Activated naive CD8-positive, alpha-beta T cell treated with anti-CD3 and anti-CD28 coated beads, Interleukin-2, amount 10 ng/mL, durations not matched to agents 7 days and 5 days (primary cell): Measurements from ENCODE around the gene IGF2R. TPM values are rescaled to one million over a fixed set of nuclear protein-coding genes. Genes with fewer than 3 reads are reported as not detected.
A peak's percentile ranks its signal among the peaks of the same experiment; 100 is the strongest.
"Not testable (repeated sequence)": the region's sequence is repeated elsewhere in the genome, so short reads cannot be mapped to it uniquely, and the experiment has no call there.

Source experiments
- ATAC-seq: fragments of 150-1000 bp; cut with Tn5 transposase; one replicate; pipeline ENCODE4 v1.10.0; 2021; ENCODE audit warnings: low read depth, moderate library complexity
- POLR2A ChIA-PET: fragments of 350-600 bp; sonication (Branson Sonifier 250); formaldehyde crosslinking; loops from one replicate; lab custom pipeline; 2021; ENCODE audit warnings: antibody characterized with exemption; lab: Charles Lee
- DNase-seq: peaks from one replicate; pipeline ENCODE4 v3.0.0; 2021
- H3K27ac Mint-ChIP-seq: one replicate; pipeline ENCODE4 v1.8.0; 2022; ENCODE audit warnings: mild to moderate bottlenecking, mixed read lengths
- H3K27me3 Mint-ChIP-seq: one replicate; pipeline ENCODE4 v1.8.0; 2022; ENCODE audit warnings: mild to moderate bottlenecking, moderate library complexity, mixed read lengths
- H3K36me3 Mint-ChIP-seq: one replicate; pipeline ENCODE4 v1.8.0; 2021; ENCODE audit warnings: mild to moderate bottlenecking, mixed read lengths
- H3K4me1 Mint-ChIP-seq: one replicate; pipeline ENCODE4 v1.8.0; 2021; ENCODE audit warnings: mixed read lengths
- H3K4me3 Mint-ChIP-seq: one replicate; pipeline ENCODE4 v1.8.0; 2022; ENCODE audit warnings: mild to moderate bottlenecking, moderate library complexity, mixed read lengths
- H3K9me3 Mint-ChIP-seq: one replicate; pipeline ENCODE4 v1.8.0; 2021; ENCODE audit warnings: mixed read lengths
- total RNA-seq, 2 experiments: library from RNA; stranded (reverse); gene quantifications; one replicate each; pipeline ENCODE4 v1.2.3, GENCODE V29; 2021

The IGF2R gene, protein sequence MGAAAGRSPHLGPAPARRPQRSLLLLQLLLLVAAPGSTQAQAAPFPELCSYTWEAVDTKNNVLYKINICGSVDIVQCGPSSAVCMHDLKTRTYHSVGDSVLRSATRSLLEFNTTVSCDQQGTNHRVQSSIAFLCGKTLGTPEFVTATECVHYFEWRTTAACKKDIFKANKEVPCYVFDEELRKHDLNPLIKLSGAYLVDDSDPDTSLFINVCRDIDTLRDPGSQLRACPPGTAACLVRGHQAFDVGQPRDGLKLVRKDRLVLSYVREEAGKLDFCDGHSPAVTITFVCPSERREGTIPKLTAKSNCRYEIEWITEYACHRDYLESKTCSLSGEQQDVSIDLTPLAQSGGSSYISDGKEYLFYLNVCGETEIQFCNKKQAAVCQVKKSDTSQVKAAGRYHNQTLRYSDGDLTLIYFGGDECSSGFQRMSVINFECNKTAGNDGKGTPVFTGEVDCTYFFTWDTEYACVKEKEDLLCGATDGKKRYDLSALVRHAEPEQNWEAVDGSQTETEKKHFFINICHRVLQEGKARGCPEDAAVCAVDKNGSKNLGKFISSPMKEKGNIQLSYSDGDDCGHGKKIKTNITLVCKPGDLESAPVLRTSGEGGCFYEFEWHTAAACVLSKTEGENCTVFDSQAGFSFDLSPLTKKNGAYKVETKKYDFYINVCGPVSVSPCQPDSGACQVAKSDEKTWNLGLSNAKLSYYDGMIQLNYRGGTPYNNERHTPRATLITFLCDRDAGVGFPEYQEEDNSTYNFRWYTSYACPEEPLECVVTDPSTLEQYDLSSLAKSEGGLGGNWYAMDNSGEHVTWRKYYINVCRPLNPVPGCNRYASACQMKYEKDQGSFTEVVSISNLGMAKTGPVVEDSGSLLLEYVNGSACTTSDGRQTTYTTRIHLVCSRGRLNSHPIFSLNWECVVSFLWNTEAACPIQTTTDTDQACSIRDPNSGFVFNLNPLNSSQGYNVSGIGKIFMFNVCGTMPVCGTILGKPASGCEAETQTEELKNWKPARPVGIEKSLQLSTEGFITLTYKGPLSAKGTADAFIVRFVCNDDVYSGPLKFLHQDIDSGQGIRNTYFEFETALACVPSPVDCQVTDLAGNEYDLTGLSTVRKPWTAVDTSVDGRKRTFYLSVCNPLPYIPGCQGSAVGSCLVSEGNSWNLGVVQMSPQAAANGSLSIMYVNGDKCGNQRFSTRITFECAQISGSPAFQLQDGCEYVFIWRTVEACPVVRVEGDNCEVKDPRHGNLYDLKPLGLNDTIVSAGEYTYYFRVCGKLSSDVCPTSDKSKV (N-terminal part only)
- total RNA-seq = 10 to 100 TPM; 75.0 to 77.7 TPM

DNA sequence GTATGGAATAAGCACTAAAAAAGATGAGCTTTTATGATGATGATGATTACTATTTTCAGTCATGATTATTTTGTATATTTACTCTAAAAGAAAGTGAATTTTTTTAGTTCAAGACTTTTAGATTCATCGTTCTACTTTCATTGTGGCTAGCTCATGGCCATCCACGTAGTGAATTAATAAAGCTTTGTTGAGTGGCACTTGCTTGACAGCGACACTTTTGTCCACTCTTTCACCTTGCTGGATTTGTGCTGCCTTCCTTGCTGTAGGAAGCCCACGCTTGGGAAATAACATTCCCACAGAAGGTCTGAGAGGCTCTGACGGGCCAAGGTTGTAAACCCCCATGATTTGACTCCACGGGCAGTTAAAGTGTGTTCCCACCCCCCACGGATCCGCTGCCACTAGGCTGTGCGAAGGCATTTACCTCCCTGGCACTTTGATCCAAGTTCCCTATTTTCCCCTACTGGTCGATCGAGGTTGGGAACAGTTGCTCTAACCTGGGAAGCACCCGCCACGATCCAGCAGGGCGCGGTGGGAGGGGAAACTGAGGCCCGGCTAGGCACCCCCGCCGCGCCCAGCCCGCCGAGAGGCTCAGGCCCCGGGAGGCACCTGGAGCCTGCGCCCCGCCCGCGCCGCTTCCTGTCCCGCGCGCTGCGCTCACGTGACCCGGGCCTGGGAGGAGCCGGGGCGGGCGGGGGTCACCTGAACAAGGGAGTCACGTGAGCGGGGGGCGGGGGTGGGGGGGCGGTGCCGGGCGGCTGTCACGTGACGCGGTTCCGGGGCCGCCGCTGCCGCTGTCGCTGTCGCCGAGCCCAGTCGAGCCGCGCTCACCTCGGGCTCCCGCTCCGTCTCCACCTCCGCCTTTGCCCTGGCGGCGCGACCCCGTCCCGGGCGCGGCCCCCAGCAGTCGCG is at the start of gene IGF2R:
IGF2R (plus strand) TSS at position 788 of the 909 bp plus-strand sequence. CDS start 165 bp downstream, outside the sequence.
- Mint-ChIP-seq H3K4me1 (peaks cover 32% of the 10 kb centered on the region), H3K4me3 (peak within 1 kb of the TSS; percentile 88), H3K36me3 (peaks cover 3% of the 10 kb centered on the region), H3K27me3 (peaks cover 6% of the 10 kb centered on the region), H3K27ac (peak within 1 kb of the TSS; percentile 89), H3K9me3 (no peaks in the 10 kb centered on the region)
- peak; percentile 89 for ATAC-seq
- DNase-seq = peak; percentile 97
- POLR2A ChIA-PET = interaction anchor here (0.8 to 2.8 kb wide), 9 partner anchors 10 to 242 kb away, joined by 3 to 20 read pairs (median 5); partner anchors contain the start of genes MRPL18, TCP1 and WTAP

DNA sequence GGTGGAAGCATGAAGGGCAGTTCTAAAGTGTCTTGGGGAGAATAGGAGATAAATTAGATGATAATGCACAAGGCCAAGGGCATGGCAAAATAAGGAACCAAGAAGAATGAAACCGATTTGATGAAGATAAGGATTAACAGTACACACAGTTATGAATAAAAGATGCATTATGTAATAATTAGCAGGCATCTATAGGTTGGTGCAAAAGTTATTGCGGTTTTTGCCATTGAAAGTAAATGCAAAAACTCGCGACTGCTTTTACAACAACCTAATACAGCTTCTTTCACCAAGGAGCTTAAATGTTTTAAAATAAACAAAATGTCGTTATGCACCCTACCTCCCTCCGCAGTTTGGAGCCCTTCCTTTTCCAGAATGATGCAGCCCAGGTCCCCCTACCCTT is 49.1 kb upstream of the IGF2R start:
- H3K27ac Mint-ChIP-seq = no peak overlapping the region
- POLR2A ChIA-PET = no interaction called here
- H3K27me3 Mint-ChIP-seq = peaks cover 8% of the 10 kb centered on the region
- H3K4me3 Mint-ChIP-seq = no peak overlapping the region
- H3K4me1 Mint-ChIP-seq = no peaks in the 10 kb centered on the region
- peaks cover 6% of the 10 kb centered on the region for H3K9me3 Mint-ChIP-seq
- no peaks in the 10 kb centered on the region for H3K36me3 Mint-ChIP-seq
- ATAC-seq (no peak), DNase-seq (no peak)

DNA sequence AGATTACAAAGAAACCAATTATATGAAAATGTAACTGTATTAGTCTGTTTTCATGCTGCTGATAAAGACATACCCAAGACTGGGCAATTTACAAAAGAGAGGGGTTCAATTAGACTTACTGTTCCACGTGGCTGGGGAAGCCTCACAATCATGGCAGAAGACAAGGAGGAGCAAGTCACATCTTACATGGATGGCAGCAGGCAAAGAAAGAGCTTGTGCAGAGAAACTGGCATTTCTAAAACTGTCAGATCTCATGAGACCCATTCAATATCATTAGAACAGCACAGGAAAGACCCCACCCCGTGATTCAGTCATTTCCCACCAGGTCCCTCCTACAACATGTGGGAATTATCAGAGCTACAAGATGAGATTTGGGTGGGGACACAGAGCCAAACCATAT is 44.7 kb upstream of the IGF2R start:
- H3K4me3 Mint-ChIP-seq, ATAC-seq, H3K9me3 Mint-ChIP-seq, H3K36me3 Mint-ChIP-seq, H3K4me1 Mint-ChIP-seq, DNase-seq, POLR2A ChIA-PET, H3K27ac Mint-ChIP-seq: not testable (repeated sequence)
- H3K27me3 Mint-ChIP-seq = peaks cover 15% of the 10 kb centered on the region

DNA sequence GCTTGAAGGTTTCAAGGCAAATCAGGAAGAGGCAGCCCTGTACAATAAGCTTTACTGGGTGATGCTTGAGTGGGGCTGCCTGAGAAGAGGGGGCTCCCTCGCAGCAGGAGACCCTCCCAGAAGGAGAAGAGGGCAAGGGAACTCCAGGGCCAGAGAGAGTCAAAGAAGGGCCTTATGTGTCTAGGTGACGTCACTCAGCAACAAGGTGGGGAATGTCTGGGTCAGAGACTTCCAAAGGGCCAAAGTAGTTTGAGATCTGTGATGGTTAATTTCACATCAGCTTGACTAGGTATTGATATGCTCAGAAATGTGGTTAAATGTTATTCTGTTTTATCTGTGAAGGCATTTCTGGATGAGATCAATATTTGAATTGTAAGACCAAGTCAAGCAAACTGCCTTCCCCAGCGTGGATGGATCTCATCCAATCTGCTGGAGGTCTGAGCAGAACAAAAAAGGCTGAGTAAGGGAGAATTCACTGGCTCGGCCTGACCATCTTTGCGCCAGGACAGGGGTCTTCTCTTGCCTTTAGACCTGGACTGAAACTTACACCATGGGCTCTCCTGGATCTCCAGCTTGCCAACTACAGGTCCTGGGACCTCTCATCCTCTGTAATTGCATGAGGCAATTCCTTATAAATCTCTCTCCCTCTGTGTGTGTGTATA is 42.2 kb upstream of the IGF2R start:
- Mint-ChIP-seq H3K27ac (no peak overlapping the region), H3K27me3 (peaks cover 10% of the 10 kb centered on the region), H3K9me3 (peaks cover 6% of the 10 kb centered on the region), H3K36me3 (no peaks in the 10 kb centered on the region), H3K4me1 (peaks cover 14% of the 10 kb centered on the region), H3K4me3 (no peak overlapping the region)
- POLR2A ChIA-PET = no interaction called here
- no peak for ATAC-seq
- no peak for DNase-seq

DNA sequence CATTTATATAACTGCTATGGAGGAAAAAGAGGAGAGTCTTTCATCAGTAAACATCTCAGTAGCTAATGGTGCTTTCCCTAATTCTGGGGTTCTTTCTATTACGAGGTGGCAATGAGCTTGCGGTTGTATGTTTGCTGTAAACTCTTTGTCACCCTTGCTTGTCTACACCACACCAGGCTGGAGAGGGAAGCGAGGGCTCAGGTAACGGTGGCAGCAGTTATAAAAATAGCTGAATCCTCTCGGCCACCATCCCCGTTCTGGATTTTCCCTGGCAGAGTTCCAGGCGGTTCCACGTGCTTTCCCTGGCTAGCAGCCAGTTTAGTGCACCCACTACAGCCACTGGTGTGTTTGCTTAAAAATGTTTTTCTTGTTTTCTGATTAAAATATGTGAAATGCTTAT is 39.1 kb upstream of the IGF2R start:
- ATAC-seq (no peak), DNase-seq (no peak)
- Mint-ChIP-seq H3K27me3 (peaks cover 8% of the 10 kb centered on the region), H3K36me3 (no peaks in the 10 kb centered on the region), H3K9me3 (no peaks in the 10 kb centered on the region), H3K4me1 (peaks cover 14% of the 10 kb centered on the region), H3K4me3 (no peak overlapping the region), H3K27ac (no peak overlapping the region)
- POLR2A ChIA-PET = no interaction called here

DNA sequence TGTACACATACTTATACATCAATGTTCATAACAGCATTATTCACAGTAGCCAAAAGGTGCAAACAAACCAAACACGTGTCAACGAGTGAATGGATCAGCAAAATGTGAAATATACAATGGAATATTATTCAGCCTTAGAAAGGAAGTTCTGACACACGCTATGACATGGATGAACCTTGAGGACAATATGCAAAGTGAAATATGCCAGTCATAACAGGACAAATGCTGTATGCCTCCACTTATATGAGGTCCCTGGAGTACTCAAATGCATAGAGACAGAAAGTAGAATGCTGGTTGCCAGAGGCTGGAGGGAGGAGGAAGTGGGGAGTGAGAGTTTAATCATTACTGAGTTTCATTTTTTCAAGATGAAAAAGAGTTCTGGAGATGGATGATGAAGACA is 37.8 kb upstream of the IGF2R start:
- no peak for DNase-seq
- peaks cover 14% of the 10 kb centered on the region for H3K4me1 Mint-ChIP-seq
- peak overlapping the region; percentile 26 for H3K4me3 Mint-ChIP-seq
- peak; percentile 56 for ATAC-seq
- peaks cover 6% of the 10 kb centered on the region for H3K9me3 Mint-ChIP-seq
- no peaks in the 10 kb centered on the region for H3K36me3 Mint-ChIP-seq
- H3K27ac Mint-ChIP-seq = no peak overlapping the region
- POLR2A ChIA-PET = no interaction called here
- peaks cover 3% of the 10 kb centered on the region for H3K27me3 Mint-ChIP-seq

DNA sequence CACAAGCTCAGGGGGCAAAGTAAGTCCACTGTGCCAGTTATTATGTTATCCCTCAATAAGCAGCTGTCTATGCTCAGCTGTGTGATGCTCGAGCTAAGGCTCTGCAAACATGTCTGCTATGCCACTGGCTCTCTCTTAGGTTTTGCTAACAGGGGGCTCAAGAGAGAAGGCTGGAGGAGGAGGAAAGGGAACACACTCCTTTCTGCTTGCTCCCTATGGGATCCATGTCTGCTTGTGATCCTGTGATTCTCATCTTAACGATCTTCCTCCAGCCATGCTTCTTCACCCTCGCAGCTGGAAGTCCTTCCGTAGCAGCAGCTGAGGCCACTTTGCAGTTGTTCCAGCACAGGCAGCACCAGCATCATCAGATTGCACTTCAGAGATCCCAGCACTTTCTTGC is 37.0 kb upstream of the IGF2R start:
- Mint-ChIP-seq H3K27ac (no peak overlapping the region), H3K27me3 (peaks cover 2% of the 10 kb centered on the region), H3K4me1 (peaks cover 14% of the 10 kb centered on the region), H3K9me3 (peaks cover 6% of the 10 kb centered on the region), H3K36me3 (no peaks in the 10 kb centered on the region), H3K4me3 (no peak overlapping the region)
- POLR2A ChIA-PET = interaction anchor here (0.6 kb wide), 1 partner anchor 88 kb away, joined by 4 read pairs; no protein-coding TSS in a partner anchor
- DNase-seq (no peak), ATAC-seq (no peak)

DNA sequence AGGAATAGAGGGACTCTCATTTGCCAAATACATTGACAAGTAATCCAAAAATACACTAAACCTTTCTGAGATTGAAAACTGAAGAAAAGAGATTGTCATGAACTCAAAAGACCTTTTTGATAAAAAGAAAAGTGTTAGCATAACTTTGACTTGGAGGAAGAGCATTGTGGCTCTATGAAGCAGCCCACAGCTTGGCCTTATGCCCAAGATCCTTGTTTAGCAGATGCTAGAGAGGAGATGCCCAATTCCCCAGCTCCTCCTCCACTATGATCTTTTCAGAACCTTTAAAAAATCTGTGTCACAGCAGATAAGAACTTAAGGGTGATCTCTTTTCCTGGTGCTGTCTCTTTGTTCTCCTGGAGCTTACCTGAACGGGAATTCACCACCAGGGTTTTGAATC is 35.8 kb upstream of the IGF2R start:
- POLR2A ChIA-PET = no interaction called here
- H3K36me3 Mint-ChIP-seq = no peaks in the 10 kb centered on the region
- H3K27ac Mint-ChIP-seq = no peak overlapping the region
- H3K9me3 Mint-ChIP-seq = peaks cover 6% of the 10 kb centered on the region
- ATAC-seq = no peak
- DNase-seq = no peak
- peaks cover 3% of the 10 kb centered on the region for H3K27me3 Mint-ChIP-seq
- H3K4me3 Mint-ChIP-seq = no peak overlapping the region
- H3K4me1 Mint-ChIP-seq = peaks cover 14% of the 10 kb centered on the region

DNA sequence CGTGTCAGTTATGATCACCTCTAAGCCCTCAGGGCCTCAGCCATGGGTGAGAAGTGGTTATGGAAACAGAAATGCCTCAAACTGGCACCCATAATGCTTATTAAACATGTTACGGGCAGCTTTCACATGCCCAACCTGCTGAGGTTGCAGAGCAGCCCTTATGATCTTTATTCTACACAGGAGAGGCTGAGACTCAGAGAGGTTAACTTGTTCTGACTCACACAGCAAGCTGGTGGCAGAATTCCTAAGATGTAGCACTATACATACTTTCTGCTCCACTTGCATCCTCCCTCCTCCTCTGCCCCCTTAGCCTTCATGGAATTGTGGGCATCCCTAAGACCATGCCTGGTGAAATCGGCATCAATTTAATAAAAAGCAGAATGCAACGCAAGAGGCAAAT is 34.7 kb upstream of the IGF2R start:
- no peak for ATAC-seq
- POLR2A ChIA-PET = no interaction called here
- Mint-ChIP-seq H3K36me3 (no peaks in the 10 kb centered on the region), H3K9me3 (peaks cover 6% of the 10 kb centered on the region), H3K4me3 (no peak overlapping the region), H3K4me1 (peaks cover 14% of the 10 kb centered on the region), H3K27me3 (peaks cover 8% of the 10 kb centered on the region), H3K27ac (no peak overlapping the region)
- no peak for DNase-seq

DNA sequence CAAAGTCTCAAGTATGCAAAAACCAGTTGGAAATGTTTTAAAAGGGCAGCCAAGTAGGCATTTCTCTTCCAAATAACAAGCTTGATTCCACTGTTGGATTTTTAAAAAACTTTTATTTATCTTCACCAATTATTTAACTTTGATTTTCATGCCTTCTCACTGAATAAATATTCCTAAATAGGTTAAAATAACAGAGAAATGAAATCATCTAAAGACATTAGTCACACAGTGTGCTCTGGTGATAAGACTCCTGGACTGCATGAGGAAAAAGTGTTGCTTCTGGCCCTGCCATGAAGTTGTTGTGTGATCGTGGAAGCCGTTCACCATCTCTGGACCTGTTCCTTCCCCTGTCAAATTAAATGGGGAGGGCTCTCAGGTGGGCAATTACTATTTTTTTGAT is 33.8 kb upstream of the IGF2R start:
- peaks cover 10% of the 10 kb centered on the region for H3K4me1 Mint-ChIP-seq
- no peaks in the 10 kb centered on the region for H3K36me3 Mint-ChIP-seq
- H3K27ac Mint-ChIP-seq = no peak overlapping the region

DNA sequence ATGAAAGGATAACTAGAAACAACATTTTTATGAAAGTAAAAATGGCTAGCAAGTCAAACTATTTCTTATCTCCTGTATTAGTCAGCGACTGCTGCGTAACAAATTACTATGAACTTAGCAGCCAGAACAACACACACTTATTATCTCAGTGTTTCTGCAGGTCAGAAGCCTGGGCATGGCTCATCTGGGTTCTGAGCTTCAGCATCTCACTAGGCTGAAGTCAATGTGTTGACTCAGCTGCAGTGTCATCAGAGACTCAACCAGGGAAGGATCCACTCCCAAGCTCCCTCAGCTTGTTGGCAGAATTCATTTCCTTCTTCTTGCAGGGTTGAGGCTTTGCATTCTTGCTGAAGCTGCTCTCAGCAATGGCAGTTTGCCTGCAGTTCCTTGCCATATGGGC is 33.2 kb upstream of the IGF2R start:
- peaks cover 6% of the 10 kb centered on the region for H3K9me3 Mint-ChIP-seq
- no peak overlapping the region for H3K4me3 Mint-ChIP-seq
- no peak for DNase-seq
- ATAC-seq = no peak
- H3K27ac Mint-ChIP-seq = no peak overlapping the region
- no peaks in the 10 kb centered on the region for H3K36me3 Mint-ChIP-seq
- H3K4me1 Mint-ChIP-seq = peaks cover 7% of the 10 kb centered on the region
- POLR2A ChIA-PET = no interaction called here
- H3K27me3 Mint-ChIP-seq = peaks cover 8% of the 10 kb centered on the region

More for the DNA sequence above, 33.8 kb upstream of the IGF2R start:
- Mint-ChIP-seq H3K9me3 (peaks cover 6% of the 10 kb centered on the region), H3K4me3 (no peak overlapping the region), H3K27me3 (peaks cover 8% of the 10 kb centered on the region)
- DNase-seq (no peak), ATAC-seq (no peak)
- POLR2A ChIA-PET = no interaction called here

DNA sequence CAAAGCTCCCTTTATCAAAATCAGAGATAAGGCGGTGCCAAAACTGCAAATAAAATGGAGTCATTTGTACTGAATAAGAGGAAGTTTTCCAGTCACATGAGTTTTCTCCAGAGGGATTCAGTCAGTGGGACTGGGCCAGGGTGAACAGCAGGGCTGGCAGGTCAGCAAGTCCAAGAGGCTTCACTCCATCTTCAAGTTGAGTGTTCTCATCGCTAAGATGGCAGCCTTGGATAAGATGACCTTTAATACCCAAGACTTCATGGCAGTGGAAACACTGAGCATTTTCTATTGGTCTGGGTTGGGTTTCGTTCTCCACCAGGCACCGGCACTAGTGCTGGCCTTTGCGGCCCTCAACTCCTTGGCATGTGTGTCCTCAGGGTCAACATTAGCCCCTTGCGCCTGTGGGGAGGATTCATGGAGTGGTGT is 29.3 kb upstream of the IGF2R start:
- H3K27ac Mint-ChIP-seq = no peak overlapping the region

More for the DNA sequence above, 29.3 kb upstream of the IGF2R start:
- Mint-ChIP-seq H3K4me1 (peaks cover 8% of the 10 kb centered on the region), H3K27me3 (peaks cover 12% of the 10 kb centered on the region), H3K36me3 (peaks cover 2% of the 10 kb centered on the region), H3K9me3 (peaks cover 9% of the 10 kb centered on the region), H3K4me3 (no peak overlapping the region)
- no peak for ATAC-seq
- POLR2A ChIA-PET = no interaction called here
- no peak for DNase-seq
